GM21737 (cell line): ENCODE data around the gene OR4C3.
"Not testable (repeated sequence)": the region's sequence is repeated elsewhere in the genome, so short reads cannot be mapped to it uniquely, and the experiment has no call there.

Experiments used
- ATAC-seq: cut with Tn5 transposase; IDR thresholded peaks from one replicate; pipeline ENCODE4 v1.9.1; 2021; ENCODE audit warnings: mild to moderate bottlenecking, moderate library complexity; ENCODE audit not compliant: unreplicated experiment

OR4C3 gene

GRCh38 chr11:48324620-48325019 lies at the start of gene OR4C3:
Gene OR4C3, plus strand, starts transcription at chr11:48324920. Its CDS starts 102 bp downstream, at chr11:48325022.
- ATAC-seq, result not testable (repeated sequence)

- ATAC-seq, result no peak
These were observed 18.8 kb upstream of the OR4C3 start, which contains the start of gene OR4S1 for GRCh38 chr11:48305923-48306322. Gene OR4S1, plus strand, starts transcription at chr11:48306223. Its CDS starts 0 bp downstream, at chr11:48306223.

GRCh38 chr11:48307760-48308386 lies 16.8 kb upstream of the OR4C3 start:
- ATAC-seq, result peak; percentile 67

- not testable (repeated sequence) for ATAC-seq
These were observed 11.1 kb upstream of the OR4C3 start for GRCh38 chr11:48313590-48313989.

GRCh38 chr11:48319813-48320212 lies 4.9 kb upstream of the OR4C3 start:
- ATAC-seq, result not testable (repeated sequence)

GRCh38 chr11:48341466-48341865 lies 16.7 kb downstream of the OR4C3 start:
- ATAC-seq, result no peak

GRCh38 chr11:48342505-48342904 lies 17.8 kb downstream of the OR4C3 start:
- ATAC-seq, result not testable (repeated sequence)

- ATAC-seq, result not testable (repeated sequence)
These were observed 21.6 kb downstream of the OR4C3 start for GRCh38 chr11:48346286-48346685.

GRCh38 chr11:48354013-48354412 lies 29.3 kb downstream of the OR4C3 start:
- ATAC-seq, result no peak

GRCh38 chr11:48354677-48355076 lies 30.0 kb downstream of the OR4C3 start:
- ATAC-seq, result no peak

GRCh38 chr11:48361289-48361688 lies 36.6 kb downstream of the OR4C3 start:
- not testable (repeated sequence) for ATAC-seq

- ATAC-seq, result no peak
These were observed 41.6 kb downstream of the OR4C3 start, which contains the start of gene OR4C5 for GRCh38 chr11:48366365-48366764. Gene OR4C5, minus strand, starts transcription at chr11:48366465. Its CDS starts 0 bp downstream, at chr11:48366465.
